ENCODE data around the gene LPCAT1. TPM values are rescaled to one million over a fixed set of nuclear protein-coding genes. Genes with fewer than 3 reads are reported as not detected.

The LPCAT1 gene
- total RNA-seq, 1 donor from 2014 or later: 86.2 TPM

DNA sequence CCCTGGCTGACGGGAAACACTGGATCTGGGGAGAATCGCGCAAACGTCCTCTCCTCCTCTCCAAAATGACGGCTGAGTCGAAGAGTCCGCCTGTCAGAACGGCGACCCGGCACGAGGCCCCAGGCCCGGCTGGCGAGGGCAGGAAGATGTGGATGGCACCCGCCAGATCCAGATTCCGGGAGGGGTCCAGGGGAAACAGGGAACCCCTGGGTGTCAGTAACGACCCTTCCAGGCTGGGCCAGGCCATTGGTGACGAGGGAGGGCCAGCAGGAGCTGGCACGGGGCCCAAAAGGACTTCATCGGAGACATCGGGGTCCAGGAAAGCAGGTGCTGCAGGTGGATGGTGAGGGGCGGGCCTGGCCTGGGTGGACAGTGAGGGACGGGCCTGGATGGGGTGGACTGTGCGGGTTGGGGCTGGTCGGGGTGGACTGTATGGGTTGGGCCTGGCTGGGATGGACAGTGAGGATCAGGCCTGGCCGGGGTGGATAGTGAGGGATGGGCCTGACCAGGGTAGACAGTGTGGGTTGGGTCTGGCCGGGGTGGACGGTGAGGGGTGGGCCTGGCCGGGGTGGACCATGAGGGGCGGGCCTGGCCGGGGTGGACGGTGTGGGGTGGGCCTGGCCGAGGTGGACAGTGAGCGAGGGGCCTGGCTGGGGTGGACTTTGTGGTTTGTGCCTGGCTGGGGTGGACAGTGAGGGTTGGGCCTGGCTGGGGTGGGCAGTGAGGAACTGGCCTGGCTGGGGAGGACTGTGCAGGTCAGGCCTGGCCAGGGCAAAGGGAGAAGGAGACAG, 92.5 kb downstream of the LPCAT1 start:
- intact Hi-C loops (cut with DNase I): no loop called here
- H3K4me1 ChIP-seq: no peaks in the 10 kb centered on the region
- TF ChIP-seq, protein P1, sequence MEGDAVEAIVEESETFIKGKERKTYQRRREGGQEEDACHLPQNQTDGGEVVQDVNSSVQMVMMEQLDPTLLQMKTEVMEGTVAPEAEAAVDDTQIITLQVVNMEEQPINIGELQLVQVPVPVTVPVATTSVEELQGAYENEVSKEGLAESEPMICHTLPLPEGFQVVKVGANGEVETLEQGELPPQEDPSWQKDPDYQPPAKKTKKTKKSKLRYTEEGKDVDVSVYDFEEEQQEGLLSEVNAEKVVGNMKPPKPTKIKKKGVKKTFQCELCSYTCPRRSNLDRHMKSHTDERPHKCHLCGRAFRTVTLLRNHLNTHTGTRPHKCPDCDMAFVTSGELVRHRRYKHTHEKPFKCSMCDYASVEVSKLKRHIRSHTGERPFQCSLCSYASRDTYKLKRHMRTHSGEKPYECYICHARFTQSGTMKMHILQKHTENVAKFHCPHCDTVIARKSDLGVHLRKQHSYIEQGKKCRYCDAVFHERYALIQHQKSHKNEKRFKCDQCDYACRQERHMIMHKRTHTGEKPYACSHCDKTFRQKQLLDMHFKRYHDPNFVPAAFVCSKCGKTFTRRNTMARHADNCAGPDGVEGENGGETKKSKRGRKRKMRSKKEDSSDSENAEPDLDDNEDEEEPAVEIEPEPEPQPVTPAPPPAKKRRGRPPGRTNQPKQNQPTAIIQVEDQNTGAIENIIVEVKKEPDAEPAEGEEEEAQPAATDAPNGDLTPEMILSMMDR (IDR thresholded peaks at IDR 0.05): no peak
- no peak overlapping the region for H3K27ac ChIP-seq
- H3K27me3 ChIP-seq: no peaks in the 10 kb centered on the region
- peak in 1 of 2 donors; percentile 59 for DNase-seq (ENCODE audit: low spot score in 2 of 2)
- no peaks in the 10 kb centered on the region for H3K36me3 ChIP-seq
- H3K9me3 ChIP-seq: peaks cover 17 to 31% of the 10 kb centered on the region in 2 donors
- no peak overlapping the region for H3K4me3 ChIP-seq

DNA sequence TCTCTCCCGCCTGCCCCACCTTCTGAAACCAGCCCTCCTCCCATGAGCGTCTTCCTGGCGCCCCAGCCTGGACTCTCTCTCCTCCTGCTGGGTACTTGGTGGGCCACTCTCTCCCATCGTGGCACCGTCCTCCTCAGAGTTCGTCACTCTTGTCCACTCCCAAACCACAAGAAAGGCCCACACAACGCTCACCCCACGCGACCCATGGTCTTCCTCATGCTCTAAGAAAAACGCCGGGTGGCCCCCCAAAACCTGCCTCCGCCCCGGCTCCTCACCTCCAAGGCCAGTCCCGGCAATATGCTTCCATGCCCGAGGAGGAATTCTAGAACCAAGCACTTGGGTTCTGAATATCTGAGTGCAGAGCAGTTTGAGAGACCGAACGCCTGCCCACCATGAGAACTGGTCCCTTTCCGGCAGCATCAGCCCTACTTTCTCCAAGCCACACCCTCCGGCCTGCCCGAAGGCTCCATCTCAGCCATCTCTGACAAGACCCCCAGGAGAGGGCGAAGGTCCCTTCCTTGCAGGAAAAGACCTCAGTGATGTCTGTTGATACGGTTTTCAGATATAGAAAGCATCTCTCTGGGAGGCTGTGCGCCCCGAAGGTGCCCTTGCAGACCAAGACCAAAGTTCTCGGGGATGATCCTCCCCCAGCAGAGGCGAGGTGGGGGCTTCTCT, 93.5 kb downstream of the LPCAT1 start:
- peak in 1 of 2 donors; percentile 50 for DNase-seq (ENCODE audit: low spot score in 2 of 2)
- Histone ChIP-seq H3K4me1 (no peaks in the 10 kb centered on the region), H3K27me3 (no peaks in the 10 kb centered on the region), H3K36me3 (no peaks in the 10 kb centered on the region), H3K4me3 (no peak overlapping the region), H3K27ac (no peak overlapping the region), H3K9me3 (peaks cover 17 to 31% of the 10 kb centered on the region in 2 donors)
- intact Hi-C loops (cut with DNase I): no loop called here
- TF ChIP-seq, protein P1 (IDR thresholded peaks at IDR 0.05): no peak

DNA sequence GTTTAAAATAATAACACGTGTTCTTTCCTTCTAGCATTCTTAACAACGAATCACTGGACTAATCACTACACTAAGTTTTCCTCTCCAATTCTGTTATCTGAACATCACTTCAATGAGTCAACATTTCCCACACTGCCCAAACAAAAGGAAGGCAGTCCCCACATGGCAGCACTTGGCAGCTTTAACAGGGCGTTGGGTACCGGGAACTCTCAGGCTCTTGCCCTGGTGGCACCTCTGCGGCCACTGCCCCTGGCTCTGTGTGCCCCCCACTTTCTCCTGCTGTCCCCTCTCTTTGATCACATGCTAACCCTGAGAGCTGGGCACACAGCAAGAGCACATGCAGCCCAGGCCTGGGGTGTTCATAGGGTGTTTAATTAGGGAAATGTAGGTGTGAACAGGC, 94.3 kb downstream of the LPCAT1 start:
- Histone ChIP-seq H3K4me1 (no peaks in the 10 kb centered on the region), H3K27me3 (no peaks in the 10 kb centered on the region), H3K9me3 (peaks cover 17 to 31% of the 10 kb centered on the region in 2 donors), H3K36me3 (no peaks in the 10 kb centered on the region), H3K4me3 (no peak overlapping the region), H3K27ac (no peak overlapping the region)
- peak in 1 of 2 donors; percentile 30 for DNase-seq (ENCODE audit: low spot score in 2 of 2)
- TF ChIP-seq, protein P1 (IDR thresholded peaks at IDR 0.05): no peak
- intact Hi-C loops (cut with DNase I): no loop called here

DNA sequence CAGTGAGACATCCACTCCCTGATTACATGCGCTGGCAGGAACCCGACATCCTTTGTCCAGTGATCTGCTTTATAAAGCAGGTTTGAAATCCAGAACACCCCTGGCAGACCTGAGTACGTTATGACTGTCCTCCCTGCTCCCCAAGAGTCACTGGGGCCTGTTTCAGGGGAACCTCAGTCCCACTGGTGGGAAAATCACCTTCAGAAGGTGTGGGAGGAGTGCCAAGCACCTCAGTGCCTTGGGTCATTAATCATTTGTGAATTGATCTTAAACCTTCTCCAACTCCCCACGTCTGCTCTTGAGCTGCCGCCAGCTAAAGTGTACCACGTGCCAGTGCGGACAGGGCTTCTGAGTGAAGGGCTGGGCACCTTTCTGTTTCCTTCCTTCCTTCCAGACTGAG, 94.7 kb downstream of the LPCAT1 start:
- Histone ChIP-seq H3K9me3 (peaks cover 17 to 31% of the 10 kb centered on the region in 2 donors), H3K4me3 (no peak overlapping the region), H3K4me1 (no peaks in the 10 kb centered on the region), H3K27ac (no peak overlapping the region), H3K36me3 (no peaks in the 10 kb centered on the region), H3K27me3 (no peaks in the 10 kb centered on the region)
- intact Hi-C loops (cut with DNase I): no loop called here
- DNase-seq (ENCODE audit: low spot score in 2 of 2): peak in 1 of 2 donors; percentile 30
- TF ChIP-seq, protein P1 (IDR thresholded peaks at IDR 0.05): no peak

DNA sequence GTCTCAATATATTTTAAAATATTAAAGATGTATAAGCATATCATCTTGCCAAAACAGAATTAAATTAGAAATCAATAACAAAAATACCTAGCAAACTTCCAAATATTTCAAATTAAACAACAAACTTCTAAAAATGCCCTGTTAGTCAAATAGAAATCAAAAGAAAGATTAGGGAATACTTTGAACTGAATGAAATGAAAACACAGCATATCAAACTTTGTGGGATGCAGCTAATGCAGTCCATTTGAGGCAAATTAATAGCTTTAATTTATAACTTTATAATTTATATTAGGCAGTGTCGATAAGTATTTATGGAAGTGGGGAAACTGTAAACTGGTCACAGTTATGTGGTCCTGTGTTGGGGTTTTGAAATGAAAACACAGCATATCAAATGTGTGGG, 95.7 kb downstream of the LPCAT1 start:
- TF ChIP-seq, protein P1 (IDR thresholded peaks at IDR 0.05): no peak
- intact Hi-C loops (cut with DNase I): no loop called here
- Histone ChIP-seq H3K36me3 (no peaks in the 10 kb centered on the region), H3K27me3 (no peaks in the 10 kb centered on the region), H3K9me3 (peaks cover 17 to 31% of the 10 kb centered on the region in 2 donors), H3K4me3 (no peak overlapping the region), H3K27ac (no peak overlapping the region), H3K4me1 (no peaks in the 10 kb centered on the region)
- DNase-seq (ENCODE audit: low spot score in 2 of 2): no peak
